ENCODE data around the gene FAM131A.
"Not testable (repeated sequence)": the region's sequence is repeated elsewhere in the genome, so short reads cannot be mapped to it uniquely, and the experiment has no call there.

The FAM131A gene

GRCh38 chr3:184325715-184326369, 11.6 kb upstream of the FAM131A start:
- DNase-seq (ENCODE audit: insufficient read length, low spot score) = no peak
- no peak for FAIRE-seq
- TF ChIP-seq POLR2A (IDR thresholded peaks at IDR 0.05; ENCODE audit: low read depth, low read length) = no peak

DNA sequence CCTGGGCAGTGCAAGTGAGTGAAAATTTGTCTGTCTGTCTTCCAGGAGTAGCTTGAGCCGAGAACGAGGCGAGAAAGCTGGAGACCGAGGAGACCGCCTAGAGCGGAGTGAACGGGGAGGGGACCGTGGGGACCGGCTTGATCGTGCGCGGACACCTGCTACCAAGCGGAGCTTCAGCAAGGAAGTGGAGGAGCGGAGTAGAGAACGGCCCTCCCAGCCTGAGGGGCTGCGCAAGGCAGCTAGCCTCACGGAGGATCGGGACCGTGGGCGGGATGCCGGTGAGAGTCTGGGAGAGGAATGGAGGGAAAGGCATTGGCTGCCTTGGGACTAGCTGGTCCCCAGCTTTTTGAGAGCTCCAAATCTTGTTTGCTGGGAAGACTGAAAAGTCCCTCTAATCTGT, 10.2 kb upstream of the FAM131A start:
- no peak for TF ChIP-seq POLR2A (IDR thresholded peaks at IDR 0.05; ENCODE audit: low read depth, low read length)
- no peak for DNase-seq (ENCODE audit: insufficient read length, low spot score)
- no peak for FAIRE-seq

DNA sequence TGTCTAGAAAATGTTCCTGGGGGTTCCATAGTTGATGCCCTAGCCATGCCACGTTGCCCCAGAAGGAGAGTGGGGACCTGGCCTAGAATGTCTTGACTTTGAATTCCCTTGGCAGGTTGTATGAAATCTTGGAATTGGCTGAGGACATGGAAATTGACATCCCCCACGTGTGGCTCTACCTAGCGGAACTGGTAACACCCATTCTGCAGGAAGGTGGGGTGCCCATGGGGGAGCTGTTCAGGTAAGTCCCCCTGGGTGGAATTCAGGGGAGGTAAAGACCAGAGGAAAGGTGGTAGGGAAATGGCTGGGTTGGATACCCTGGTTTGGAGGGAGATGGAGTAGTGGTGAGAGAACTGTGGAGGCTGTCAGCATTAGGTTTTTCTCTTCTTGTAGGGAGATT, 8.9 kb upstream of the FAM131A start:
- TF ChIP-seq POLR2A (IDR thresholded peaks at IDR 0.05; ENCODE audit: low read depth, low read length) = no peak
- DNase-seq (ENCODE audit: insufficient read length, low spot score) (no peak), FAIRE-seq (no peak)

DNA sequence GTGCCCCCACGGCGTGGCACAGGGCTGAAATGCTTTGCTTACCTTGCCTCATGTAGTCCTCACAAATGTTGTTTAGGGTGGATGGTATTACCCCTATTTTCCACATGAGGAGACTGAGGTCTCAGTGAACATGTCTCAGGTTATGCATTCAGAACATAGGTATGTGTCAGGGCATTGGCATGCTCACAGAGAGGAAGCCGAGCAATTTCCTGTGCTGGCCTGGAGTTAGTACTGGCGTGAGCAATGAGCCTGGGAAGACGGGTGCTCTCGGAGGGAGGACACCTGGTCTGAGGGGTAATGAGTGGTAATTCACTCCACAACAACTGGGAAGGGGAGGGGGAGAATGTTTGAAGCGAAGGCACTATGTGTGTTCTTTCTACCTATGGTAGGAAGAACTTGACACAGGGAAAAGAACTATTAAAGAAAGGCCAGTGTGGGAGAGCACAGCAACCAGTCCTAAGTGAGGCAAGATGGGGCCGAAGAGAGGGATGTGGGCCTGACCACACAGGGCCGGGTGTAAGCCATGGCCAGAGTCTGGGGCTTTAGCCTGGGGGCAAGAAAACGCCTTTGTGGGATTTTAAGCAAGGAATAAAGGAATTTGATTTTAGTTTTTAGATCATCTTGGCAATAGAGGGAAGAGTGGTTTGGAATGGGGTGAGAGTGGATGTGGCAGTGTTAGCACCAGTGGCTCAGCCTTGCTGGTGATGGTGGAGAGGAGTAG, 4.9 kb upstream of the FAM131A start:
- TF ChIP-seq POLR2A (IDR thresholded peaks at IDR 0.05; ENCODE audit: low read depth, low read length) = no peak
- FAIRE-seq = peak; percentile 88
- peak; percentile 88 for DNase-seq (ENCODE audit: insufficient read length, low spot score)

GRCh38 chr3:184333190-184333589, 4.2 kb upstream of the FAM131A start:
- TF ChIP-seq POLR2A (IDR thresholded peaks at IDR 0.05; ENCODE audit: low read depth, low read length) = no peak
- FAIRE-seq = no peak
- no peak for DNase-seq (ENCODE audit: insufficient read length, low spot score)

DNA sequence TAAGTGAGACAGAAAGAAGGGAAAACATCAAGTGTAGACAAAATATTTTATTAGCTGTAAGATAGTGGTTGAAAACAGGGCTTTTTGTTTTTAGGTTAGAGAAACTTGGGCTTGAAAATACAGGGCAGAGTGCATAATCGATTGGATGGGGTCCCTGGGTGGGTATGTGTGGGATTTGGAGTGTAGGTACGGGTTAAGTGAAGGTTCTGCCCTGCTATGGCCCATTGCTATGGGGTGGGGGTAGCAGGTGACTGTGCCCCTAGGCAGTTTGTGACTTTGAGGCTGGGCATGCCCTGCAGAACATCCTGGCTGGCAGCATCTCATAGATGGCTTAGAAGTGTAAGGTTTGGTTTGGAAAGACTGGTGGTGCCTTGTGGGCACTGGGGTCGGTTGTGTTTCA, 3.7 kb upstream of the FAM131A start:
- FAIRE-seq = no peak
- TF ChIP-seq POLR2A (IDR thresholded peaks at IDR 0.05; ENCODE audit: low read depth, low read length) = no peak
- no peak for DNase-seq (ENCODE audit: insufficient read length, low spot score)

- peak; percentile 84 for DNase-seq (ENCODE audit: insufficient read length, low spot score)
- TF ChIP-seq POLR2A (IDR thresholded peaks at IDR 0.05; ENCODE audit: low read depth, low read length) = no peak
- peak; percentile 62 for FAIRE-seq
Observed at GRCh38 chr3:184334470-184335158, 2.8 kb upstream of the FAM131A start.

DNA sequence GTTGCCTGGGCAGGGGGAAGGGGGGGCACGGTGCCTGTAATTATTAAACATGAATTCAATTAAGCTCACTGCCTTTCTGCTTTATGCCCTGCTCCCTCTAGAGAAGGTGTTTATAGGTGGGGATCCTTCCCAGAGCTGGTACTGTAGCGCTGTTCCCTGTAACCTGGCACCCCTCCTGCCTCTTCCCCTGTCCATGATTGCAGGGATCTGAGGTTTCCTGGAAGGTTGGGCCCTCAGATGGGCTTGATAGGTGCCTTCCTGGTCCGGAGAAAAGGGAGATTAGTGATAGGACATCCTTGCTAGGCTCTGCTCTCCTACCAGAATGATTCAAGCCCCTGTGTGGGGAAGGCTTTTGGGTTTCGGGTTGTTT, 2.1 kb upstream of the FAM131A start:
- no peak for TF ChIP-seq POLR2A (IDR thresholded peaks at IDR 0.05; ENCODE audit: low read depth, low read length)
- DNase-seq (ENCODE audit: insufficient read length, low spot score) (no peak), FAIRE-seq (no peak)

- FAIRE-seq = no peak
- TF ChIP-seq POLR2A (IDR thresholded peaks at IDR 0.05; ENCODE audit: low read depth, low read length) = peak; percentile 37; the same call in 1 of the 2 replicates
- peak; percentile 80 for DNase-seq (ENCODE audit: insufficient read length, low spot score)
Observed at GRCh38 chr3:184335661-184336546, 1.5 kb upstream of the FAM131A start.

- TF ChIP-seq POLR2A (IDR thresholded peaks at IDR 0.05; ENCODE audit: low read depth, low read length) = no peak
- no peak for DNase-seq (ENCODE audit: insufficient read length, low spot score)
- FAIRE-seq = no peak
Observed at GRCh38 chr3:184336547-184337398, 627 bp upstream of the FAM131A start.

DNA sequence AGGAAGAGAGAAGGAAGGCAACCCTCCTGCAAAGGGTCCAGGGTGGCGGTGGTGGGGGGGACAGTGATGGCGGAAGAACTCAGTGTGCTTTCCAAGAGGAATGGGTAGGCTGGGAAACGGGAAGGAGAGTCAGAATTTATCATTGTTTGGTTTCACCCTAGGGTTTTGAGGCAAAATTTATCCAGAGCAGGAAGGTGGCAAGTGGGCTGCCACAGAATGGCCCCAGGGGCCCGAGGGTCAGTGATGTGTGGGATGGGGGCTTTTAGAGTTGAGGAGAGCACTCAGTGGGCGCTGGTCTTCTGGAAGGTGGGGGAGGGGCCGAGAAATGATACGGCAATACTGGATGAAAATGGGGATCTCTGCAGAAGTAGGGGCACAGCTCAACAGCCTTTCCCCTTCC, 581 bp downstream of the FAM131A start:
- no peak for TF ChIP-seq POLR2A (IDR thresholded peaks at IDR 0.05; ENCODE audit: low read depth, low read length)
- FAIRE-seq (no peak), DNase-seq (ENCODE audit: insufficient read length, low spot score) (no peak)

DNA sequence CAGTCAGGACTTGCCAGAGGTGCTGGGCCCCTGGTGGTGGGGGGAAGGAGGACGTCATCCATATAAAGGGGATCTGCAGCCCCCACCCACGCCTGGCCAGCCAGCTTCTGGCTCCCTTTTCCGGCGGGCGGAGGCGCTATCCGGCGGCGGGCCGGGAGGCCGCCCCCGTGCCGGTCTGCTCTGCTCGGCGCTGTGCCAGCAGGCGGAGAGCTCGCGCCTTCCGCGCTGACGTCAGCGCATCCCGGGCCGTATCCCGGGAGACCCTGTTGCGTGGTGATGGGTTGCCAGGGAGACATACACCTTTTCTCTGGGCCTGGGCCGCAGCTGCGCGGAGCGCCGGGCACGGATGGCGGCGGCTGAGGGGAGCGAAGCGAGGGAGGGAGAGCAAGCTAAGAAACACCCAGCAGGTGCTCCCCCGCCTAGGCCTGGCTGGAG, 1.1 kb downstream of the FAM131A start:
- no peak for TF ChIP-seq POLR2A (IDR thresholded peaks at IDR 0.05; ENCODE audit: low read depth, low read length)
- DNase-seq (ENCODE audit: insufficient read length, low spot score) (no peak), FAIRE-seq (no peak)

- DNase-seq (ENCODE audit: insufficient read length, low spot score) (no peak), FAIRE-seq (no peak)
- TF ChIP-seq POLR2A (IDR thresholded peaks at IDR 0.05; ENCODE audit: low read depth, low read length) = no peak
Observed at GRCh38 chr3:184339001-184339400, 1.6 kb downstream of the FAM131A start.

DNA sequence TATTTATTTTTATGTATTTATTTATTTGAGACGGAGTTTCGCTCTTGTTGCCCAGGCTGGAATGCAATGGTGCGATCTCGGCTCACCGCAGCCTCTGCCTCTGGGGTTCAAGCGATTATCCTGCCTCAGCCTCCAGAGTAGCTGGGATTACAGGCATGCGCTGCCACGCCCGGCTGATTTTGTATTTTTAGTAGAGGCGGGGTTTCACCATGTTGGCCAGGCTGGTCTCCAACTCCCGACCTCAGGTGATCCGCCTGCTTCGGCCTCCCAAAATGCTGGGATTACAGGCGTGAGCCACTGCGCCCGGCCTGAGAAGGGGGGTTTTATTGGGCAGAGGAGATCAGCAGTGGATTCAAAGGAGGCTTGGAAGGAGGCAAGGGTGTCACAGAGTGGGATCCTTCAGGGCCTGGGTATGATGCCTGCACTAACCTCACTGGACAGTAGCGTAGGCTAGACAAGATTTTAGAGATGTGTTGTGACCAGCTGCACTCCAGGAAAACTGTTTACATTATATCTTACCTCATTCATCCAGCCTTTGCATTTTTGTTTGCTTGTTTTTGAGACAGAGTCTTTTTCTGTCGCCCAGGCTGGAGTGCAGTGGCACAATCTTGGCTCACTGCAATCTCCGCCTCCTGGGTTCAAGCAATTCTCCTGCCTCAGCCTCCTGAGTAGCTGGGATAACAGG, 2.2 kb downstream of the FAM131A start:
- FAIRE-seq = not testable (repeated sequence)

More for the DNA sequence above, 2.2 kb downstream of the FAM131A start:
- not testable (repeated sequence) for DNase-seq (ENCODE audit: insufficient read length, low spot score)
